ENCODE data around the gene CYP4F2.

DNA sequence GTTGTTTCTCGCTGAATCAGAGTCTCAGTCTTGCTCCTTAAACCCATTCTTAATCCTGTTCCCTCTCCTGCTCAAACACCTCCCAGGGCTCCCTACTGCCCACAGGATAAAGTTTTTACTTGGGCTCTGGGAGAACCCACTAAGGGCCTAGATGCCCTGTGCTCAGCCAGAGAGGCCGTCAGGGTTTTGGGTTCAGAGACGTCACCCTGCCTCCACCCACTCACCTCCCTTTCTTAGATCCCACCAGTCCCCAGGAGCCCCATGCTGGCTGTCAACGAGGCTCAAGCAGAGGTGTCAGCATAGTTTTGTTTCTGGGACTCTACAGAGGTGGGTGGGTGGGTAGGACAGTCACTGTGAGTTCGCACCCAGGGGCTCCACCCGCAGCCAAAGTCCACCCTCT is 15.5 kb upstream of the CYP4F2 start:
- TF ChIP-seq, protein P1, sequence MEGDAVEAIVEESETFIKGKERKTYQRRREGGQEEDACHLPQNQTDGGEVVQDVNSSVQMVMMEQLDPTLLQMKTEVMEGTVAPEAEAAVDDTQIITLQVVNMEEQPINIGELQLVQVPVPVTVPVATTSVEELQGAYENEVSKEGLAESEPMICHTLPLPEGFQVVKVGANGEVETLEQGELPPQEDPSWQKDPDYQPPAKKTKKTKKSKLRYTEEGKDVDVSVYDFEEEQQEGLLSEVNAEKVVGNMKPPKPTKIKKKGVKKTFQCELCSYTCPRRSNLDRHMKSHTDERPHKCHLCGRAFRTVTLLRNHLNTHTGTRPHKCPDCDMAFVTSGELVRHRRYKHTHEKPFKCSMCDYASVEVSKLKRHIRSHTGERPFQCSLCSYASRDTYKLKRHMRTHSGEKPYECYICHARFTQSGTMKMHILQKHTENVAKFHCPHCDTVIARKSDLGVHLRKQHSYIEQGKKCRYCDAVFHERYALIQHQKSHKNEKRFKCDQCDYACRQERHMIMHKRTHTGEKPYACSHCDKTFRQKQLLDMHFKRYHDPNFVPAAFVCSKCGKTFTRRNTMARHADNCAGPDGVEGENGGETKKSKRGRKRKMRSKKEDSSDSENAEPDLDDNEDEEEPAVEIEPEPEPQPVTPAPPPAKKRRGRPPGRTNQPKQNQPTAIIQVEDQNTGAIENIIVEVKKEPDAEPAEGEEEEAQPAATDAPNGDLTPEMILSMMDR (IDR thresholded peaks at IDR 0.05), result no peak
- TF ChIP-seq POLR2A (IDR thresholded peaks at IDR 0.05), result no peak
